HCT116 (cell line): Measurements from ENCODE around the gene IL1RAP. TPM values are rescaled to one million over a fixed set of nuclear protein-coding genes. Genes with fewer than 3 reads are reported as not detected.

Experiments
- ATAC-seq: fragments of 200-7000 bp; cut with Tn5 transposase; 2 replicates; pipeline ENCODE4 v1.9.1; 2020; ENCODE audit warnings: mild to moderate bottlenecking, moderate library complexity
- BruUV-seq: library from RNA; stranded (reverse); fragments of 400-500 nt; replicated peaks from 2 replicates; lab custom pipeline; 2021; lab: Mats Ljungman, UMichigan
- CTCF ChIA-PET: fragments of 300-600 bp; sonication (Branson Sonifier 250); formaldehyde crosslinking; loops from one replicate; lab custom pipeline; 2021; ENCODE audit warnings: antibody characterized with exemption; lab: Charles Lee
- POLR2A ChIA-PET: fragments of 300-600, 350-600 bp; sonication (Branson Sonifier 250); formaldehyde crosslinking; loops from one replicate; lab custom pipeline; 2021; ENCODE audit warnings: antibody characterized with exemption; lab: Charles Lee
- RAD21 ChIA-PET, 2 experiments: fragments of 300-600 bp; sonication (Branson Sonifier 250); formaldehyde crosslinking; loops; one replicate each; lab custom pipeline; 2023; ENCODE audit warnings: low total read pairs in 2 of 2; ENCODE audit not compliant: uncharacterized antibody in 2 of 2, unreplicated experiment in 2 of 2, low non-redundant PET in 1 of 2; lab: Charles Lee
- DNase-seq: peaks from one replicate; pipeline ENCODE4 v3.0.0-alpha.2; 2010; ENCODE audit warnings: low read depth, low spot score
- H2AFZ ChIP-seq: fragments of 200-600 bp; shearing (Covaris generic), sonication (generic); 2 replicates; pipeline ENCODE4 v1.6.1; 2017; ENCODE audit warnings: low read depth, mixed run types, mixed read lengths, antibody characterized with exemption, low read length; ENCODE audit not compliant: poor library complexity, severe bottlenecking
- H3K27ac ChIP-seq: 2 replicates; pipeline ENCODE4 v1.5.1; 2012; ENCODE audit warnings: low read depth, low read length
- H3K27me3 ChIP-seq: fragments of 200-600 bp; sonication (generic); 2 replicates; pipeline ENCODE4 v1.6.1; 2016; ENCODE audit warnings: mixed run types, low read length, mixed read lengths; ENCODE audit not compliant: insufficient read depth
- H3K36me3 ChIP-seq, 2 experiments: fragments of 200-500 bp in 1 of 2; fragments of 200-600 bp in 1 of 2; sonication (Bioruptor generic) in 1 of 2; sonication (generic) in 1 of 2; 2 replicates each; pipeline versions ENCODE4 v1.5.1 to v1.6.1; 2014 to 2016; ENCODE audit warnings: low read length in 2 of 2, inconsistent platforms in 1 of 2, mixed read lengths in 1 of 2, mixed run types in 1 of 2; ENCODE audit not compliant: insufficient read depth in 2 of 2, control insufficient read depth in 1 of 2
- H3K4me1 ChIP-seq, 2 experiments: fragments of 200-600 bp in 1 of 2; sonication (generic) in 1 of 2; 2 replicates each; pipeline versions ENCODE4 v1.5.1 to v1.6.1; 2012 to 2017; ENCODE audit warnings: low read length in 2 of 2, inconsistent platforms in 1 of 2, mild to moderate bottlenecking in 1 of 2, mixed read lengths in 1 of 2, mixed run types in 1 of 2, moderate library complexity in 1 of 2; ENCODE audit not compliant: insufficient read depth in 2 of 2, control insufficient read depth in 1 of 2
- H3K4me2 ChIP-seq: fragments of 200-600 bp; sonication (generic); 2 replicates; pipeline ENCODE4 v1.6.1; 2017; ENCODE audit warnings: mixed run types, low read length, mixed read lengths
- H3K4me3 ChIP-seq, 2 experiments: fragments of 200-600 bp in 1 of 2; sonication (generic) in 1 of 2; replicated peaks in 1 of 2; 2 replicates each; pipeline ENCODE4 v1.5.1; 2011 to 2016; ENCODE audit warnings: low read length in 2 of 2, control low read depth in 1 of 2, low read depth in 1 of 2, mild to moderate bottlenecking in 1 of 2, mixed read lengths in 1 of 2, mixed run types in 1 of 2
- H3K79me2 ChIP-seq: fragments of 200-600 bp; sonication (generic); 2 replicates; pipeline ENCODE4 v1.6.1; 2017; ENCODE audit warnings: mild to moderate bottlenecking, mixed run types, low read length, moderate library complexity, mixed read lengths; ENCODE audit not compliant: insufficient read depth
- H3K9ac ChIP-seq: fragments of 200-600 bp; sonication (generic); 2 replicates; pipeline ENCODE4 v1.6.1; 2016; ENCODE audit warnings: low read length, mixed read lengths
- H3K9me2 ChIP-seq: fragments of 200-600 bp; sonication (generic), shearing (Covaris generic); 2 replicates; pipeline ENCODE4 v1.6.1; 2017; ENCODE audit warnings: mixed run types, mild to moderate bottlenecking, moderate library complexity; ENCODE audit not compliant: insufficient read depth
- H3K9me3 ChIP-seq, 2 experiments: fragments of 200-500 bp in 1 of 2; fragments of 200-600 bp in 1 of 2; sonication (Bioruptor generic) in 1 of 2; sonication (generic) in 1 of 2; 2 replicates each; pipeline ENCODE4 v1.6.1; 2014 to 2017; ENCODE audit warnings: low read length in 2 of 2, mixed read lengths in 2 of 2, inconsistent platforms in 1 of 2, low read depth in 1 of 2, mild to moderate bottlenecking in 1 of 2, mixed run types in 1 of 2, moderate library complexity in 1 of 2; ENCODE audit not compliant: control insufficient read depth in 1 of 2, insufficient read depth in 1 of 2
- H4K20me1 ChIP-seq: fragments of 200-600 bp; sonication (generic), shearing (Covaris generic); 2 replicates; pipeline ENCODE4 v1.6.1; 2017; ENCODE audit warnings: mixed run types, mild to moderate bottlenecking, moderate library complexity; ENCODE audit not compliant: insufficient read depth
- CBX3 ChIP-seq: IDR thresholded peaks from 2 replicates; pipeline ENCODE4 v1.6.1; 2012; ENCODE audit warnings: low read depth
- EGR1 ChIP-seq: IDR thresholded peaks from 2 replicates; pipeline ENCODE4 v1.6.1; 2012; ENCODE audit warnings: low read depth
- FOSL1 ChIP-seq: IDR thresholded peaks from 2 replicates; pipeline ENCODE4 v1.6.1; 2012; ENCODE audit warnings: low read depth
- RAD21 ChIP-seq: IDR thresholded peaks from 2 replicates; pipeline ENCODE4 v1.6.1; 2012; ENCODE audit warnings: low read depth, mild to moderate bottlenecking
- SRF ChIP-seq: IDR thresholded peaks from 2 replicates; pipeline ENCODE4 v1.6.1; 2012; ENCODE audit warnings: low read depth
- TCF7L2 ChIP-seq: IDR thresholded peaks from 2 replicates; pipeline ENCODE4 v1.7.0; 2011; ENCODE audit warnings: borderline replicate concordance, inconsistent platforms; ENCODE audit not compliant: insufficient read depth, insufficient read length; ENCODE audit errors: extremely low read depth
- ZNF274 ChIP-seq: fragments of 200-500 bp; sonication (Bioruptor generic); IDR thresholded peaks from 2 replicates; pipeline ENCODE4 v1.6.1; 2014; ENCODE audit warnings: mild to moderate bottlenecking, low read depth, low read length, inconsistent platforms
- intact Hi-C: fragments of 100-400 bp; cut with micrococcal nuclease; formaldehyde crosslinking; loops from 2 replicates; pipeline ENCODE4 v1.10.0; 2022
- total RNA-seq: library from RNA; stranded (reverse); gene quantifications from one replicate; pipeline ENCODE4 v1.2.1, GENCODE V29; 2021; ENCODE audit not compliant: unreplicated experiment
- TF ChIP-seq, protein P1 (sequence below), 3 experiments: fragments of 200-600 bp in 1 of 3; sonication (generic) in 1 of 3; IDR thresholded peaks in 2 of 3; conservative IDR thresholded peaks in 1 of 3; 2 replicates each; pipeline ENCODE4 v1.5.1; 2012 to 2017; ENCODE audit warnings: low read depth in 2 of 3, low read length in 2 of 3, antibody characterized with exemption in 1 of 3, borderline replicate concordance in 1 of 3, control low read depth in 1 of 3, mild to moderate bottlenecking in 1 of 3, mixed read lengths in 1 of 3, mixed run types in 1 of 3, moderate library complexity in 1 of 3; ENCODE audit not compliant: insufficient read depth in 1 of 3
- TF ChIP-seq, protein P2 (sequence below): IDR thresholded peaks from 2 replicates; pipeline ENCODE4 v1.6.1; 2012

IL1RAP gene
- total RNA-seq, 1 experiment from 2014 or later = 5.8 TPM

DNA sequence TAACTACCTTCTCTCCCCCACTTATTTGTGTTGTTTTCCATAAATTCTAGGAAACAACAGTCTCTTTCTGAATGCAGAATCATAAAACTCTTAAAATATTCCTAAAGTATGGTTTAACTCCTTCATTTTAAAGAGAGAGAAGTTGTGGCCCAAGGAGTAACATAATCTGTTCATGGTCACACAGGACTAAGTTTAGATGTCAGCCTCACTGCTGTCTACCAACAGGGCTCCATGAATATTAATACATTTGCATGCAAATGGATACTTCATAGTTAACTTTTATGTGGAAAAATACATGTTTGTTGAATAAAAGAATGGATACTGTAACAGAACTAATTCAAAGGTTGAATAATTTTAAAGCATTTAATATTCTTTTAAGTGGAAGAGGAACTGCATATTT is 18.5 kb upstream of the IL1RAP start:
- RAD21 ChIA-PET = no interaction called here
- no peak overlapping the region for H3K4me2 ChIP-seq
- POLR2A ChIA-PET = no interaction called here
- no peak for DNase-seq
- no peak overlapping the region for H3K4me3 ChIP-seq
- no peaks in the 10 kb centered on the region for H3K9me2 ChIP-seq
- no peaks in the 10 kb centered on the region for H3K9me3 ChIP-seq
- no TSS peak for BruUV-seq
- intact Hi-C loops = no loop called here
- H3K79me2 ChIP-seq = no peaks in the 10 kb centered on the region
- CTCF ChIA-PET = interaction anchor here (0.7 to 1.2 kb wide), 2 partner anchors 141 to 205 kb away, joined by 3 to 4 read pairs; no protein-coding TSS in a partner anchor
- H3K4me1 ChIP-seq = peaks cover 0 to 4% of the 10 kb centered on the region in 2 experiments; a peak in 1 of 4 replicates
- H3K27me3 ChIP-seq = no peaks in the 10 kb centered on the region
- H2AFZ ChIP-seq = no peak overlapping the region
- no peaks in the 10 kb centered on the region for H3K36me3 ChIP-seq
- ATAC-seq = no peak
- H3K9ac ChIP-seq = no peak overlapping the region
- TF ChIP-seq, protein P1, sequence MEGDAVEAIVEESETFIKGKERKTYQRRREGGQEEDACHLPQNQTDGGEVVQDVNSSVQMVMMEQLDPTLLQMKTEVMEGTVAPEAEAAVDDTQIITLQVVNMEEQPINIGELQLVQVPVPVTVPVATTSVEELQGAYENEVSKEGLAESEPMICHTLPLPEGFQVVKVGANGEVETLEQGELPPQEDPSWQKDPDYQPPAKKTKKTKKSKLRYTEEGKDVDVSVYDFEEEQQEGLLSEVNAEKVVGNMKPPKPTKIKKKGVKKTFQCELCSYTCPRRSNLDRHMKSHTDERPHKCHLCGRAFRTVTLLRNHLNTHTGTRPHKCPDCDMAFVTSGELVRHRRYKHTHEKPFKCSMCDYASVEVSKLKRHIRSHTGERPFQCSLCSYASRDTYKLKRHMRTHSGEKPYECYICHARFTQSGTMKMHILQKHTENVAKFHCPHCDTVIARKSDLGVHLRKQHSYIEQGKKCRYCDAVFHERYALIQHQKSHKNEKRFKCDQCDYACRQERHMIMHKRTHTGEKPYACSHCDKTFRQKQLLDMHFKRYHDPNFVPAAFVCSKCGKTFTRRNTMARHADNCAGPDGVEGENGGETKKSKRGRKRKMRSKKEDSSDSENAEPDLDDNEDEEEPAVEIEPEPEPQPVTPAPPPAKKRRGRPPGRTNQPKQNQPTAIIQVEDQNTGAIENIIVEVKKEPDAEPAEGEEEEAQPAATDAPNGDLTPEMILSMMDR (IDR thresholded peaks at IDR 0.05 in 2 of 3, conservative IDR thresholded peaks at IDR 0.05 in 1 of 3; ENCODE audit: borderline replicate concordance in 1 of 3, insufficient read depth in 1 of 3, low read depth in 2 of 3, low read length in 2 of 3) = no peak
- TF ChIP-seq SRF = no peak
- TF ChIP-seq FOSL1 = no peak
- no peak for TF ChIP-seq RAD21
- TF ChIP-seq TCF7L2 = no peak
- TF ChIP-seq CBX3 = no peak
- TF ChIP-seq ZNF274 = no peak
- TF ChIP-seq EGR1 = no peak
- TF ChIP-seq, protein P2, sequence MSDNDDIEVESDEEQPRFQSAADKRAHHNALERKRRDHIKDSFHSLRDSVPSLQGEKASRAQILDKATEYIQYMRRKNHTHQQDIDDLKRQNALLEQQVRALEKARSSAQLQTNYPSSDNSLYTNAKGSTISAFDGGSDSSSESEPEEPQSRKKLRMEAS = no peak
- no peak overlapping the region for H3K27ac ChIP-seq
- H4K20me1 ChIP-seq = no peaks in the 10 kb centered on the region
